ENCODE results near the gene FBXW9.

Gene FBXW9

DNA sequence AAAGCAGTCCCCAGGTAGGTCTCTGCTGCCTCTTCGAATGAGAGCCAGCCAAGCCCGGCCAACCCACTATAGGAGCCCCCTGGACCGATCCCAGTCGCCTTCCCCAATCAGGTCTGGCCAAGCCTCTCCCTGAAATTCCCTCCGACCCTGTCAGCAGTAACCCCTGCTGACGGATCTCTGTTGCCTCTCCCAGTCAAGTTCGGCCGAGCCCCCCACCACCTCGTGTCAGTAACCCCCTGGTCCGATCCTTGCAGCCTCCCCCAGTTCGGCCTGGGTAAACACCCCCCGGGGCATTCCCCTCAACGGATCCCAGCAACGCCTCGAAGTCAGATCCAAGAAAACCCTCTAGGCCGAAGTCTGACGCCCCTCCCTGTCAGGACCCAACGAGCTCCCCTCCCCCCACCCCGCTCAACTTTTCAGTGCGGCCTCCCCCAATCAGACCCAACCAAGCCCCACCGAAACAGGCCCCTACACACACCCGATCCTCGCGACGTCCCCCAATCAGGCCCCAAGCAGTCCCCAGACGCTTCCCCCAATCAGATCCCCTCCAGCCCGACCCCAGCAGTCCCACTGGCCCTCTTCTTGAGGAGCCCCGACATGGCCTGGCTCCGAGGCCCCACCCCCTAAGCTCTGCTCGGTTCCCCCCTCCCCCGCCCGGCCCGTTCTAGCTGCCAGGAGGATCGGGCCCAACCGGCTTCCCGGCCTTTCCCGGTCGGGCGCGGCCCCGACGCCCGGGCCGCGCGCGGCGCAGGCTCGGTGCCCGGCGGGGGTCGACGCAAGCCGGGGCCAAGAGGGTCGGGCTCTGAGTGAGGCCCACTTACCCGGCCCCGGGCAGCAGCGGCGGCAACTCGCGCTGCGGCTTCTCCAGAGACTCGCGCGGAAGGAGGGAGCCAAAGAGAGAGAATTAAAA lies 25.5 kb upstream of the FBXW9 start (continued):
- no peak; the same call in 1 of the 2 replicates for TF ChIP-seq TCF7L2 (IDR thresholded peaks at IDR 0.05; ENCODE audit: borderline replicate concordance, low read depth, low read length)
- peak; percentile 86 for TF ChIP-seq GLIS2 (tag by site-specific recombination; IDR thresholded peaks at IDR 0.05)
- TF ChIP-seq ZBTB8A (tag by site-specific recombination; IDR thresholded peaks at IDR 0.05), result no peak
- TF ChIP-seq ZNF624 (tag by site-specific recombination; IDR thresholded peaks at IDR 0.05), result no peak
- TF ChIP-seq ZNF521 (tag by site-specific recombination; IDR thresholded peaks at IDR 0.05), result no peak
- TF ChIP-seq ZXDB (tag by site-specific recombination; IDR thresholded peaks at IDR 0.05), result no peak; the same call in 1 of the 2 replicates
- TF ChIP-seq HOXA7 (CRISPR knock-in tag; IDR thresholded peaks at IDR 0.05; ENCODE audit: borderline replicate concordance), result no peak
- no peak for TF ChIP-seq ZNF510 (tag by site-specific recombination; IDR thresholded peaks at IDR 0.05; ENCODE audit: insufficient replicate concordance)
- TF ChIP-seq, protein P1, sequence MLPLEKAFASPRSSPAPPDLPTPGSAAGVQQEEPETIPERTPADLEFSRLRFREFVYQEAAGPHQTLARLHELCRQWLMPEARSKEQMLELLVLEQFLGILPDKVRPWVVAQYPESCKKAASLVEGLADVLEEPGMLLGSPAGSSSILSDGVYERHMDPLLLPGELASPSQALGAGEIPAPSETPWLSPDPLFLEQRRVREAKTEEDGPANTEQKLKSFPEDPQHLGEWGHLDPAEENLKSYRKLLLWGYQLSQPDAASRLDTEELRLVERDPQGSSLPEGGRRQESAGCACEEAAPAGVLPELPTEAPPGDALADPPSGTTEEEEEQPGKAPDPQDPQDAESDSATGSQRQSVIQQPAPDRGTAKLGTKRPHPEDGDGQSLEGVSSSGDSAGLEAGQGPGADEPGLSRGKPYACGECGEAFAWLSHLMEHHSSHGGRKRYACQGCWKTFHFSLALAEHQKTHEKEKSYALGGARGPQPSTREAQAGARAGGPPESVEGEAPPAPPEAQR (tag by site-specific recombination; IDR thresholded peaks at IDR 0.05), result no peak
- TF ChIP-seq ZNF776 (tag by site-specific recombination; IDR thresholded peaks at IDR 0.05; ENCODE audit: borderline replicate concordance), result no peak
- TF ChIP-seq ZNF146 (tag by site-specific recombination; IDR thresholded peaks at IDR 0.05), result peak; percentile 6; the same call in 1 of the 2 replicates
- TF ChIP-seq, protein P2, sequence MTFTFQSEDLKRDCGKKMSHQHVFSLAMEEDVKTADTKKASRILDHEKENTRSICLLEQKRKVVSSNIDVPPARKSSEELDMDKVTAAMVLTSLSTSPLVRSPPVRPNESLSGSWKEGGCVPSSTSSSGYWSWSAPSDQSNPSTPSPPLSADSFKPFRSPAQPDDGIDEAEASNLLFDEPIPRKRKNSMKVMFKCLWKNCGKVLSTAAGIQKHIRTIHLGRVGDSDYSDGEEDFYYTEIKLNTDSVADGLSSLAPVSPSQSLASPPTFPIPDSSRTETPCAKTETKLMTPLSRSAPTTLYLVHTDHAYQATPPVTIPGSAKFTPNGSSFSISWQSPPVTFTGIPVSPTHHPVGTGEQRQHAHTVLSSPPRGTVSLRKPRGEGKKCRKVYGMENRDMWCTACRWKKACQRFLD (tag by site-specific recombination; IDR thresholded peaks at IDR 0.05), result no peak
- 0 out of 2 replicates have a peak, but pooled peaks have one; percentile 9 for TF ChIP-seq ZSCAN30 (tag by site-specific recombination; IDR thresholded peaks at IDR 0.05)
- 0 out of 2 replicates have a peak, but pooled peaks have one; percentile 32 for TF ChIP-seq ZNF501 (tag by site-specific recombination; IDR thresholded peaks at IDR 0.05)
- TF ChIP-seq REPIN1 (tag by site-specific recombination; IDR thresholded peaks at IDR 0.05; ENCODE audit: low read depth), result no peak
- no peak for TF ChIP-seq ZNF555 (tag by site-specific recombination; conservative IDR thresholded peaks at IDR 0.05)

DNA sequence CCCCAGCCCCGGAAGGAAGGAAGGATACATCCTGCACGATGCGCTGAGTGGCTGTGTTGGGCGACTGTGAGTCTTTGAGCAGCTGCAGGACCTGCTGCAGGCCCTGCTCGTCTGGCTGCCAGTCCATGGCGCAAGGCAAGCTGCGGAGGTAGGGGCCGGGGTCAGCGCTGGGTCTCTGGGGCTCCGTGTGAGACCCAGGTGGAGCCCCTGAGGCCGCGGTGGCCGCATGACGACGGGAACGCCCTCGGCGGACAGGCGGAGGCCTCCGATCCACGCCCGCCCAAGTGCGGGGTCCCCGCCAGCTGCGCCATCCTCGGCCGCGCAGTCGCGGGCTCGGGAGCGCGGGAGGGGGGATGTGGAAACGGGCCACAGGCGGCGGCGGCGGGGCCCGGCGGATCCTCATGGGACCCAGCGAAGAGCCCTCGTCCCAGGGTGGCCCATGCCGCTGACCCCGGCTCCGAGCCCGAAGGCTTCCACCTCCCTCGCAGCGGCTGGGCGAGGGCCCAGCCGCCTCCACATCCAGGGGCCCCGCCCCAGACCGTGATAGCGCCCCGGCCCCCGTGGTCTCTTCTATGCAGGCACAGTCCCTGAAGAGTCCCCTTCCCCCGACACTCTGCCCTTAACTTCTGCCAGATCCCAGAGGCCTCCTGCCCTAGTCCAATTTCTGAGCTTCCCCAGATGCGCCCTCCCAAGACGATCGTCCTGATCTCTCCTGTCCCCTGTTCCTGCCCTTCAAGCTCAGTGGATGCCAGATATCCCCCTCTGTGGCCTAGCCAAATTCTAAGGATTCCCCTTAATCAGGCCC lies 24.6 kb upstream of the FBXW9 start:
- ChIA-PET CTCF (interaction anchor here (0.6 to 3.3 kb wide), 7 partner anchors 12 to 338 kb away, joined by 3 to 19 read pairs (median 4); partner anchors contain the start of gene TRIR), POLR2A (interaction anchor here (0.5 to 5.1 kb wide), 6 partner anchors 11 to 88 kb away, joined by 3 to 89 read pairs (median 4); partner anchors contain the start of genes GET3, JUNB and TRIR)
- peak overlapping the region; percentile 79 for H3K4me3 ChIP-seq (ENCODE audit: low read depth, low read length)
- peak overlapping the region; percentile 97 for H3K27ac ChIP-seq (ENCODE audit: extremely low read depth, low read depth, low read length)
- peaks cover 27 to 45% of the 10 kb centered on the region in 2 experiments for H3K36me3 ChIP-seq (ENCODE audit: control insufficient read depth in 2 of 2, insufficient read depth in 1 of 2, low read length in 2 of 2)
- H3K4me1 ChIP-seq (ENCODE audit: control insufficient read depth, insufficient read depth, low read length), result no peaks in the 10 kb centered on the region
- H3K9me3 ChIP-seq (ENCODE audit: control insufficient read depth, insufficient read depth, low read depth, low read length), result no peaks in the 10 kb centered on the region
- peak; percentile 12; the same call in 1 of the 2 replicates for TF ChIP-seq SP2 (tag by site-specific recombination; IDR thresholded peaks at IDR 0.05)
- TF ChIP-seq KLF1 (tag by site-specific recombination; IDR thresholded peaks at IDR 0.05), result peak; percentile 55
- no peak for TF ChIP-seq ZSCAN16 (tag by site-specific recombination; IDR thresholded peaks at IDR 0.05)
- no peak for TF ChIP-seq ZNF114 (tag by site-specific recombination; IDR thresholded peaks at IDR 0.05)
- TF ChIP-seq, protein P3, sequence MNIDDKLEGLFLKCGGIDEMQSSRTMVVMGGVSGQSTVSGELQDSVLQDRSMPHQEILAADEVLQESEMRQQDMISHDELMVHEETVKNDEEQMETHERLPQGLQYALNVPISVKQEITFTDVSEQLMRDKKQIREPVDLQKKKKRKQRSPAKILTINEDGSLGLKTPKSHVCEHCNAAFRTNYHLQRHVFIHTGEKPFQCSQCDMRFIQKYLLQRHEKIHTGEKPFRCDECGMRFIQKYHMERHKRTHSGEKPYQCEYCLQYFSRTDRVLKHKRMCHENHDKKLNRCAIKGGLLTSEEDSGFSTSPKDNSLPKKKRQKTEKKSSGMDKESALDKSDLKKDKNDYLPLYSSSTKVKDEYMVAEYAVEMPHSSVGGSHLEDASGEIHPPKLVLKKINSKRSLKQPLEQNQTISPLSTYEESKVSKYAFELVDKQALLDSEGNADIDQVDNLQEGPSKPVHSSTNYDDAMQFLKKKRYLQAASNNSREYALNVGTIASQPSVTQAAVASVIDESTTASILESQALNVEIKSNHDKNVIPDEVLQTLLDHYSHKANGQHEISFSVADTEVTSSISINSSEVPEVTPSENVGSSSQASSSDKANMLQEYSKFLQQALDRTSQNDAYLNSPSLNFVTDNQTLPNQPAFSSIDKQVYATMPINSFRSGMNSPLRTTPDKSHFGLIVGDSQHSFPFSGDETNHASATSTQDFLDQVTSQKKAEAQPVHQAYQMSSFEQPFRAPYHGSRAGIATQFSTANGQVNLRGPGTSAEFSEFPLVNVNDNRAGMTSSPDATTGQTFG (tag by site-specific recombination; IDR thresholded peaks at IDR 0.05; ENCODE audit: borderline replicate concordance), result no peak
- no peak for TF ChIP-seq KLF7 (tag by site-specific recombination; IDR thresholded peaks at IDR 0.05; ENCODE audit: borderline replicate concordance)
- no peak for TF ChIP-seq YY1 (tag by site-specific recombination; IDR thresholded peaks at IDR 0.05)
- no peak for TF ChIP-seq BCL11A (tag by site-specific recombination; IDR thresholded peaks at IDR 0.05; ENCODE audit: low read depth)
